Esophagus muscularis mucosa (tissue), 4 donors: ENCODE results near the gene ZNF423.
"Not testable (repeated sequence)": the region's sequence is repeated elsewhere in the genome, so short reads cannot be mapped to it uniquely, and the experiment has no call there.

Source experiments
- CTCF ChIP-seq, 3 experiments: fragments of 200-600 bp in 2 of 3; fragments of 450-650 bp in 1 of 3; sonication (generic) in 2 of 3; IDR thresholded peaks; one replicate each; pipeline ENCODE4 v1.5.1; 2017 to 2019; ENCODE audit warnings: antibody characterized with exemption in 3 of 3, mild to moderate bottlenecking in 2 of 3, moderate library complexity in 1 of 3
- EP300 ChIP-seq: sonication (generic); formaldehyde crosslinking; IDR thresholded peaks from one replicate; pipeline ENCODE4 v1.6.1; 2017; ENCODE audit warnings: antibody characterized with exemption
- POLR2A ChIP-seq: fragments of 450-650 bp; IDR thresholded peaks from one replicate; pipeline ENCODE4 v1.6.1; 2017; ENCODE audit warnings: antibody characterized with exemption, moderate library complexity, mild to moderate bottlenecking, low read depth
- POLR2AphosphoS5 ChIP-seq, 2 donors: sonication (generic); formaldehyde crosslinking; IDR thresholded peaks; one replicate each; pipeline ENCODE4 v1.6.1; 2017; ENCODE audit warnings: antibody characterized with exemption in 2 of 2

- TF ChIP-seq CTCF (IDR thresholded peaks at IDR 0.05); EP300; POLR2A; POLR2AphosphoS5 (IDR thresholded peaks at IDR 0.05): not testable (repeated sequence)
Measured at GRCh38 chr16:49677661-49678060, 178.3 kb downstream of the ZNF423 start.
